Heart left ventricle (tissue), 13 donors: ENCODE results near the gene HORMAD2.

Source experiments
- CTCF ChIP-seq, 12 donors: fragments of 200-600 bp; sonication (generic) in 4 of 12; IDR thresholded peaks; one replicate each; pipeline versions ENCODE4 v1.5.0 to v1.8.0; 2018 to 2022; ENCODE audit warnings: antibody characterized with exemption in 12 of 12, mild to moderate bottlenecking in 5 of 12
- POLR2A ChIP-seq, 2 donors: fragments of 450-650 bp; IDR thresholded peaks; one replicate each; pipeline ENCODE4 v1.6.1; 2017; ENCODE audit warnings: antibody characterized with exemption in 2 of 2, mild to moderate bottlenecking in 2 of 2, moderate library complexity in 2 of 2
- donor health status: ischemic (EF 13 %, LVEDD 7.1; RV severe dilation, severe dysfunction).
- donor health status: DM: no; HTN: yes; CAD: no.
- donor health status: DM: no; HTN: no; CAD: no.
- donor health status: ischemic (EF 25% LVEDD 6.9; RV normal size, moderate dysfunction).
- donor health status: ischemic (EF 25% LVEDD 5.7; RV mildly dilated, moderate dysfunction).
- donor health status: ischemic (EF 35%, LVEDD 5.7; RV mildly dilated, moderate dysfunction).
- donor health status: nonischemic (EF 11% LVEDD 7.7; RV severe dilation, severe dysfunction).
- donor health status: DM: yes; HTN: yes; CAD: no.
- donor health status: PGD.
- donor health status: ischemic (EF 29% LVEDD 5.4; RV normal size, mild dysfunction).
- donor health status: nonischemic (EF 23%, LVEDD 6.1; RV moderate dilation, normal function).

- TF ChIP-seq CTCF (IDR thresholded peaks at IDR 0.05) (no peak), POLR2A (IDR thresholded peaks at IDR 0.05) (no peak)
These were observed 16.1 kb upstream of the HORMAD2 start for GRCh38 chr22:30064172-30064571.
